Effector memory CD4-positive, alpha-beta T cell (primary cell): ENCODE results near the gene KRTAP5-5.

Experiments
- DNase-seq, 3 donors: peaks; one replicate each; pipeline ENCODE4 v3.0.0-alpha.2; 2020
- H3K27ac ChIP-seq: 2 replicates; pipeline ENCODE4 v1.7.0; 2013; ENCODE audit warnings: mild to moderate bottlenecking, low read length, moderate library complexity; ENCODE audit not compliant: insufficient read depth, poor library complexity, severe bottlenecking
- H3K27me3 ChIP-seq: replicated peaks from 2 replicates; pipeline ENCODE4 v1.7.0; 2013; ENCODE audit warnings: mild to moderate bottlenecking, low read length; ENCODE audit not compliant: insufficient read depth, control insufficient read depth, poor library complexity, severe bottlenecking
- H3K36me3 ChIP-seq: 2 replicates; pipeline ENCODE4 v1.7.0; 2013; ENCODE audit warnings: mild to moderate bottlenecking, low read length, moderate library complexity; ENCODE audit not compliant: control insufficient read depth, insufficient read depth
- H3K4me1 ChIP-seq: 2 replicates; pipeline ENCODE4 v1.7.0; 2013; ENCODE audit warnings: low read length, mild to moderate bottlenecking; ENCODE audit not compliant: control insufficient read depth, insufficient read depth, poor library complexity, severe bottlenecking
- H3K4me3 ChIP-seq: 2 replicates; pipeline ENCODE4 v1.7.0; 2013; ENCODE audit warnings: low read length, low read depth, mild to moderate bottlenecking; ENCODE audit not compliant: insufficient read depth, poor library complexity, severe bottlenecking
- H3K9me3 ChIP-seq: 2 replicates; pipeline ENCODE4 v1.7.0; 2013; ENCODE audit warnings: mild to moderate bottlenecking, low read length, moderate library complexity; ENCODE audit not compliant: control insufficient read depth

The KRTAP5-5 gene

GRCh38 chr11:1674173-1675131 lies 44.9 kb downstream of the KRTAP5-5 start:
- Histone ChIP-seq H3K9me3 (no peaks in the 10 kb centered on the region), H3K36me3 (no peaks in the 10 kb centered on the region), H3K4me1 (no peaks in the 10 kb centered on the region), H3K4me3 (no peak overlapping the region), H3K27ac (no peak overlapping the region), H3K27me3 (no peaks in the 10 kb centered on the region)
- no peak for DNase-seq

- DNase-seq = no peak
- H3K27ac ChIP-seq = no peak overlapping the region
- H3K36me3 ChIP-seq = no peaks in the 10 kb centered on the region
- H3K9me3 ChIP-seq = no peaks in the 10 kb centered on the region
- no peaks in the 10 kb centered on the region for H3K4me1 ChIP-seq
- peaks cover 4% of the 10 kb centered on the region for H3K27me3 ChIP-seq
- no peak overlapping the region for H3K4me3 ChIP-seq
Observed at GRCh38 chr11:1675536-1676228, 46.1 kb downstream of the KRTAP5-5 start.

- no peak for DNase-seq
- H3K4me3 ChIP-seq = no peak overlapping the region
- H3K27me3 ChIP-seq = peaks cover 4% of the 10 kb centered on the region
- H3K9me3 ChIP-seq = no peaks in the 10 kb centered on the region
- no peaks in the 10 kb centered on the region for H3K36me3 ChIP-seq
- no peaks in the 10 kb centered on the region for H3K4me1 ChIP-seq
- H3K27ac ChIP-seq = no peak overlapping the region
Observed at GRCh38 chr11:1676229-1676740, 46.7 kb downstream of the KRTAP5-5 start.

GRCh38 chr11:1679881-1680280 lies 50.3 kb downstream of the KRTAP5-5 start:
- DNase-seq = no peak
- Histone ChIP-seq H3K4me3 (no peak overlapping the region), H3K4me1 (no peaks in the 10 kb centered on the region), H3K27ac (no peak overlapping the region), H3K27me3 (peaks cover 4% of the 10 kb centered on the region), H3K9me3 (no peaks in the 10 kb centered on the region), H3K36me3 (no peaks in the 10 kb centered on the region)
